Measurements from ENCODE around the gene ADCY4.

Gene ADCY4

GRCh38 chr14:24300326-24300980 lies 34.4 kb downstream of the ADCY4 start:
- peak overlapping the region; percentile 95 for H3K4me3 ChIP-seq (ENCODE audit: low read length)
- TF ChIP-seq CTCF (conservative IDR thresholded peaks at IDR 0.05; ENCODE audit: low read depth, low read length), result no peak
- DNase-seq (ENCODE audit: low read depth), result no peak

- DNase-seq (ENCODE audit: low read depth), result peak; percentile 52
- TF ChIP-seq CTCF (conservative IDR thresholded peaks at IDR 0.05; ENCODE audit: low read depth, low read length), result no peak
- peak within 1 kb of the TSS; percentile 95 for H3K4me3 ChIP-seq (ENCODE audit: low read length)
These were observed 35.3 kb downstream of the ADCY4 start, which contains the start of the genes DHRS1 and NOP9 for GRCh38 chr14:24299255-24300191. DHRS1 (minus strand) TSS chr14:24299780; CDS start chr14:24299106, 674 bp downstream. NOP9 (plus strand) TSS chr14:24299850; CDS start chr14:24299955, 105 bp downstream.

- no peak for DNase-seq (ENCODE audit: low read depth)
- TF ChIP-seq CTCF (conservative IDR thresholded peaks at IDR 0.05; ENCODE audit: low read depth, low read length), result no peak
- H3K4me3 ChIP-seq (ENCODE audit: low read length), result peak overlapping the region; percentile 95
These were observed 36.0 kb downstream of the ADCY4 start for GRCh38 chr14:24298892-24299254.

- no peak overlapping the region for H3K4me3 ChIP-seq (ENCODE audit: low read length)
- TF ChIP-seq CTCF (conservative IDR thresholded peaks at IDR 0.05; ENCODE audit: low read depth, low read length), result peak; percentile 71
- DNase-seq (ENCODE audit: low read depth), result no peak
These were observed 37.5 kb downstream of the ADCY4 start for GRCh38 chr14:24297190-24297964.

GRCh38 chr14:24296341-24297157 lies 38.3 kb downstream of the ADCY4 start:
- peak; percentile 68 for DNase-seq (ENCODE audit: low read depth)
- peak; percentile 77 for TF ChIP-seq CTCF (conservative IDR thresholded peaks at IDR 0.05; ENCODE audit: low read depth, low read length)
- no peak overlapping the region for H3K4me3 ChIP-seq (ENCODE audit: low read length)

GRCh38 chr14:24293525-24293924 lies 41.3 kb downstream of the ADCY4 start:
- H3K4me3 ChIP-seq (ENCODE audit: low read length), result no peak overlapping the region
- DNase-seq (ENCODE audit: low read depth), result no peak
- no peak for TF ChIP-seq CTCF (conservative IDR thresholded peaks at IDR 0.05; ENCODE audit: low read depth, low read length)
